Thoracic aorta (tissue), 2 donors: ENCODE results near the gene ANTXR1. TPM values are rescaled to one million over a fixed set of nuclear protein-coding genes. Genes with fewer than 3 reads are reported as not detected.

Source experiments
- ATAC-seq: fragments of 150-250 bp; one replicate; pipeline ENCODE4 v1.8.0; 2017; ENCODE audit warnings: low read depth; ENCODE audit not compliant: insufficient number of reproducible peaks, low FRiP score
- DNase-seq: peaks from one replicate; pipeline ENCODE4 v3.0.0-alpha.2; 2020; ENCODE audit warnings: low spot score
- H3K27ac ChIP-seq, 2 donors: fragments of 200-600 bp; sonication (generic); 1 replicate in 1 of 2; 2 replicates in 1 of 2; pipeline ENCODE4 v1.5.1; 2016; ENCODE audit warnings: mild to moderate bottlenecking in 2 of 2, moderate library complexity in 2 of 2
- H3K27me3 ChIP-seq: fragments of 200-600 bp; sonication (generic); replicated peaks from 2 replicates; pipeline ENCODE4 v1.6.0; 2016; ENCODE audit warnings: mild to moderate bottlenecking; ENCODE audit not compliant: insufficient read depth
- H3K36me3 ChIP-seq: fragments of 200-600 bp; sonication (generic); one replicate; pipeline ENCODE4 v1.5.1; 2016
- H3K4me1 ChIP-seq, 2 donors: fragments of 200-600 bp; sonication (generic); 1 replicate in 1 of 2; 2 replicates in 1 of 2; pipeline versions ENCODE4 v1.5.1 to v1.6.0; 2016; ENCODE audit warnings: low read depth in 2 of 2, mild to moderate bottlenecking in 1 of 2; ENCODE audit not compliant: control insufficient read depth in 1 of 2
- H3K4me3 ChIP-seq: fragments of 200-600 bp; sonication (generic); 2 replicates; pipeline ENCODE4 v1.5.1; 2016; ENCODE audit warnings: mild to moderate bottlenecking
- H3K9me3 ChIP-seq: fragments of 200-600 bp; sonication (generic); 2 replicates; pipeline ENCODE4 v1.5.1; 2016
- total RNA-seq, 2 donors: library from RNA; depleted of rRNA; stranded (reverse); fragments of >200 nt; gene quantifications; one replicate each; pipeline versions ENCODE4 v1.1.0 to v1.2.3, GENCODE V29; 2016
- TF ChIP-seq, protein P1 (sequence below): fragments of 200-600 bp; sonication (generic); IDR thresholded peaks from one replicate; pipeline ENCODE4 v1.5.1; 2019; ENCODE audit warnings: antibody characterized with exemption

Gene ANTXR1
- total RNA-seq, 2 donors from 2014 or later, result 253 to 313 TPM

DNA sequence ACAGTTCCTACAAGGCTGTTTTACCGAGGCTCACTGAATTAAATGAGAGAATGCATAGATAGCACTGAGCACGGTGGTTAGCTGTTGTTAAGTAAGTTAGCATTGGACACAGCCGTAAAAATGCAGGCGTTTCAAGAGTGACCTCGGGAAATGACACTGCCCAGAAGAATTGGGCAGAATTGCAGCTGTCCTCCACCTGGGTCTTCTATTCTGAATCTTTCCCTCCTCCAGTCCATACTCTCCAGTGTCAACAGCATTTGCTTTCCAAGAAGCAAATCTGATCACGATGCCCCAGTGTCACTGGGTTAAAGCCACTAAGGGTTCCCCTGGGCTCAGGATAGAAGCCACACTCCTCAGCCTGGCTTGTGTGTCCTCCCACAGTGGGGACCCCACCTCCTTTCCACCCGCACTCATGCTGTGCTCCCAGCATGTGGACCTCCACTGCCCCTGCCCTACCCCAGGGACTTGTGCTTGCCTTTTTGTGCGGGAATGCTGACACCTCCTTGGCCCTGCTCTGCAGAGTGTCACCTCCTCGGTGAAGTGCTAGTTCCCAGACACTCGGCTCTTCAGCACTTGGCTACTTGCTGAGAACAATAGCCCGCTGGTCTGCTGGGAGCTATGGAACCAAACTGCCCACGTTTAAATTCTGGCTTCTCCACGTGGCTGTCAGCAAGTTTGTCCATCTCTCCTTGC, 135.0 kb downstream of the ANTXR1 start:
- no peak for ATAC-seq
- Histone ChIP-seq H3K9me3 (no peaks in the 10 kb centered on the region), H3K27me3 (no peaks in the 10 kb centered on the region), H3K36me3 (no peaks in the 10 kb centered on the region), H3K27ac (peak overlapping the region in 1 of 2 donors; percentile 76), H3K4me1 (peaks cover 34 to 56% of the 10 kb centered on the region in 2 donors), H3K4me3 (no peak overlapping the region)
- no peak for DNase-seq
- TF ChIP-seq, protein P1, sequence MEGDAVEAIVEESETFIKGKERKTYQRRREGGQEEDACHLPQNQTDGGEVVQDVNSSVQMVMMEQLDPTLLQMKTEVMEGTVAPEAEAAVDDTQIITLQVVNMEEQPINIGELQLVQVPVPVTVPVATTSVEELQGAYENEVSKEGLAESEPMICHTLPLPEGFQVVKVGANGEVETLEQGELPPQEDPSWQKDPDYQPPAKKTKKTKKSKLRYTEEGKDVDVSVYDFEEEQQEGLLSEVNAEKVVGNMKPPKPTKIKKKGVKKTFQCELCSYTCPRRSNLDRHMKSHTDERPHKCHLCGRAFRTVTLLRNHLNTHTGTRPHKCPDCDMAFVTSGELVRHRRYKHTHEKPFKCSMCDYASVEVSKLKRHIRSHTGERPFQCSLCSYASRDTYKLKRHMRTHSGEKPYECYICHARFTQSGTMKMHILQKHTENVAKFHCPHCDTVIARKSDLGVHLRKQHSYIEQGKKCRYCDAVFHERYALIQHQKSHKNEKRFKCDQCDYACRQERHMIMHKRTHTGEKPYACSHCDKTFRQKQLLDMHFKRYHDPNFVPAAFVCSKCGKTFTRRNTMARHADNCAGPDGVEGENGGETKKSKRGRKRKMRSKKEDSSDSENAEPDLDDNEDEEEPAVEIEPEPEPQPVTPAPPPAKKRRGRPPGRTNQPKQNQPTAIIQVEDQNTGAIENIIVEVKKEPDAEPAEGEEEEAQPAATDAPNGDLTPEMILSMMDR, result no peak

DNA sequence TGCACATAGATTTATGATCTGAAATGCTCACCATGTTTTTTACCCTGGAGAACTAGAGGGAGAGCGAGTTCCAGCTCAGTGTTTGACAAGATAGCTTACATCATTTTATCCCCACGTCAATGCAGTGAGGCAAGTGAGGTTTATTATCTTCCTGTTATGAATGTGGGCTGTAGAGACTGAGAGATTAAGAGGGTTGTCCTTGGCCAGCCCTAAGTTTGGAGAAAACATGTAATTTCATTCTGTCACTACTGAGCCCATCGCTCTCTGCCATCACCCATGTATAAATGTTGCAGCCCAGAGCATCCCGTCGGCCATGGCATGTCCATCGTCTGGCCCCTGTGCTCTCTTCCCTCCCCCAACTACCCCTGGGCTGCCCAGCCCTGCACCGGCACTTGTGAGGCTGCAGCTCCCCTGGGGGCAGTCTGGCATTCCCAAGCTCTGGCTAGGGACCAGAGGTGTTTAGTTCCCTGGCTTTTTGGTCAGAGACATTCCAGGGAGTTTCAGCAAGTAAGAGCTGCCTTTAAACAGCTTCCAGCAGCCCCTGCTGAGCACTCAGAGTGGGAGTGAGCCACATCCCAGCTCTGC, 136.7 kb downstream of the ANTXR1 start:
- DNase-seq (no peak), ATAC-seq (peak; percentile 24)
- H3K27me3 ChIP-seq, result no peaks in the 10 kb centered on the region
- H3K4me3 ChIP-seq, result peak overlapping the region; percentile 20
- peak overlapping the region; percentile 76 to 78 for H3K27ac ChIP-seq
- TF ChIP-seq, protein P1, result no peak
- no peaks in the 10 kb centered on the region for H3K9me3 ChIP-seq
- peaks cover 38 to 56% of the 10 kb centered on the region in 2 donors for H3K4me1 ChIP-seq
- no peaks in the 10 kb centered on the region for H3K36me3 ChIP-seq

DNA sequence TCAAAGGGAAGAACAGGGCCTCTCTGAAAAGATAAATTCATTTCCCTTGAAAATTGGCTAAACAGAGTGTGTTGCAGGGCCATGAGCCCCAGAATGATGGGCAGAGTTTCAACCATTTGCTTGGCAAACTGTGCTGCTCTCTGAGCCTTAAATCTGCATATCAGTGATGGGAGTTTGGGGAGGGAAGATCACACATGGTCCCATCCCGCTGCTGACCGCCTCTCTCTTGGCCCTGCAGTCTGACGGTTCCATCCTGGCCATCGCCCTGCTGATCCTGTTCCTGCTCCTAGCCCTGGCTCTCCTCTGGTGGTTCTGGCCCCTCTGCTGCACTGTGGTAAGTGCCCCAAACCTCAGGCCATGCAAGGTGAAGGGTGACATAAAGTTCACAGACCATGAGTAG, 139.0 kb downstream of the ANTXR1 start:
- TF ChIP-seq, protein P1, result no peak
- H3K27me3 ChIP-seq, result no peaks in the 10 kb centered on the region
- ATAC-seq, result no peak
- DNase-seq, result no peak
- H3K4me1 ChIP-seq, result peaks cover 43 to 63% of the 10 kb centered on the region in 2 donors
- H3K9me3 ChIP-seq, result no peaks in the 10 kb centered on the region
- peak overlapping the region; percentile 77 to 90 for H3K27ac ChIP-seq
- no peak overlapping the region for H3K4me3 ChIP-seq
- H3K36me3 ChIP-seq, result no peaks in the 10 kb centered on the region

DNA sequence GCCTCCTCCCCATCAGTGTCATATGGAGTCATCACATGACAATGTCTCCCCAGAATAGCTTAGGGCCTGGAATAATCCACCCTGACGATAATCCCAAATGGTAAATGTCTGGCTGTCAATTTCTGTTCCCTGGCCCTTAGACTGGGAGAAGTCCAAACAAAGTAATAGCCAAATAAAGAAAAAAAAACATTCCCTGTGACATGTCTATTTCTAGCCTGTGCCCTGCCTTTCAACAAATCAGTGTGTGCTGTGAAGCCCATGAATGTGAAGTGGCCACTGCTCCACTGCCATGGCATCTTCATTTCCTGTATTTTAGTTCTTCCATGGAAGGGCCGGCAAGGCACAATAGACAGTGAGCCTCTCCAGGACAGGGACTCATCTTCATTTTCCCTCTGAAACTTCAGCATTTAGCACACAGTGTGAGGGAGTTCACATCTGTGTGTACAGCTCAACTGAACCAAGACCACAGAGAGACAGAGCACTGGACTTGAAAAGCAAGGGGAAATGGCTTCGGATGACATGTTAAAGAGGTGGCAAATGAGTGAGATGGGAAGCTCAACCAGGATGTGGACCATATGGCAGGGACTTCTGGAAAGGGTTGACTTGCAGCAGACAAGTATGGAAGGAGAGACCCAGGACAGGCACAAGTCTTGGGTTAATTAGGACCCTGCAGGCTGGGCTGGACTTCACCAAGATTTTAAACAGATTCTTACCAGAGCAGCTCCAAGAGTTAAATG, 140.0 kb downstream of the ANTXR1 start:
- Histone ChIP-seq H3K36me3 (no peaks in the 10 kb centered on the region), H3K27me3 (no peaks in the 10 kb centered on the region), H3K27ac (peak overlapping the region; percentile 77 to 90), H3K9me3 (no peaks in the 10 kb centered on the region), H3K4me3 (peak overlapping the region; percentile 36), H3K4me1 (peaks cover 43 to 63% of the 10 kb centered on the region in 2 donors)
- TF ChIP-seq, protein P1, result no peak
- ATAC-seq (peak; percentile 59), DNase-seq (no peak)

DNA sequence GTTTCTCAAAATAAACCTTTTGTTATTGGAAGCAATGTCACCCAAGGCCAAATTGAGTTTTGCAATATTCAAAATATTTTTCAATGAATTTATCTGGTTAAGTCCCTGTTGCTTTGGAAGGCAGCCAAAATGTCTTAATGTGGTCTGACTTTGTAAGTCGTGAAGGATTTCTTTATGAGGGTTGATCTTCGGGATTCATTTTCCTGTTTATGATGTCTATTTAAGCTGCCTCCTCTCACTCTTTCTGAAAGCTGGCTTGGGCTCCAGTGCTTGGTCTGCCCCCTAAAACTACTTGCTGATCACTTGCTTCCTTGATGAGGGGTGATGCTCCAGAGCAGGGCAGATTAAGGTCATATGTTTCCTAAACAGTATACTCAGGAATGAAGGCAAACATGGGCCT, 141.1 kb downstream of the ANTXR1 start:
- peaks cover 43 to 58% of the 10 kb centered on the region in 2 donors for H3K4me1 ChIP-seq
- no peak overlapping the region for H3K4me3 ChIP-seq
- H3K27me3 ChIP-seq, result no peaks in the 10 kb centered on the region
- TF ChIP-seq, protein P1, result no peak
- ATAC-seq (no peak), DNase-seq (no peak)
- peak overlapping the region; percentile 77 to 90 for H3K27ac ChIP-seq
- no peaks in the 10 kb centered on the region for H3K9me3 ChIP-seq
- no peaks in the 10 kb centered on the region for H3K36me3 ChIP-seq
